ENCODE measurements around the gene FAM3D. TPM values are rescaled to one million over a fixed set of nuclear protein-coding genes. Genes with fewer than 3 reads are reported as not detected.

The FAM3D gene
- total and polyA plus RNA-seq, 9 of the 15 experiments (the other 6 are each of a cell fraction or from before 2014, with no cell fraction given), result not detected

DNA sequence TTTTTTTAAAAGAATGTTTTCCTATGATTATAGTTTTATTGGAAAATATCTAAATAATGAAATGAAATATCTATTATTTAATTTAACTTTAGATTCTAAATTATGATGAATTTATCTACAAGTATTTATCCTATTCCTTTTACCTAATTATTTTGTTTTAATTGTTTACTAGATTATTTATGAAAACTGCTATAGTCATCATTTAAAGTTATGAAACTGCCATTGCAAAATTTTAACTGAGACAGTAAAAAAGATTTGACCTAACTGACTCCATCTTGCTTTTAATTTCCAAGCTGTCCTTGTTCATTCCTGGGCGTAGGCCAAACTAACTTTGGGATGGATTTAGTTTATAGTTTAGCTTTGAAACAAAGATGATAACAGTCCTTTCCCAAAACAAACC, 25.9 kb upstream of the FAM3D start:
- Histone ChIP-seq H3K4me1 (replicated peaks in 1 of 2; ENCODE audit: control insufficient read depth in 2 of 2, insufficient read depth in 2 of 2, low read length in 2 of 2) (no peaks in the 10 kb centered on the region), H3K4me3 (no peak overlapping the region), H3K79me2 (ENCODE audit: control insufficient read depth, insufficient read depth, low read length) (no peaks in the 10 kb centered on the region), H4K20me1 (replicated peaks; ENCODE audit: control insufficient read depth, insufficient read depth, low read length) (no peaks in the 10 kb centered on the region), H3K9me3 (replicated peaks; ENCODE audit: control insufficient read depth, insufficient read depth, low read depth, low read length) (no peaks in the 10 kb centered on the region), H3K9me1 (ENCODE audit: control insufficient read depth, insufficient read depth, low read length) (no peaks in the 10 kb centered on the region), H3K9ac (ENCODE audit: insufficient read depth in 1 of 2, low read depth in 2 of 2, low read length in 2 of 2) (no peak overlapping the region), H3K27me3 (ENCODE audit: control insufficient read depth in 2 of 2, insufficient read depth in 2 of 2, low read length in 2 of 2) (no peaks in the 10 kb centered on the region), H3K27ac (ENCODE audit: extremely low read depth, low read depth, low read length) (no peak overlapping the region), H2AFZ (ENCODE audit: low read depth, low read length) (no peak overlapping the region), H3K4me2 (ENCODE audit: insufficient read depth, low read length) (no peak overlapping the region), H3K36me3 (ENCODE audit: control insufficient read depth, insufficient read depth, low read length) (no peaks in the 10 kb centered on the region)
- in situ Hi-C loops (cut with MboI) (no loop called here), intact Hi-C loops (cut with micrococcal nuclease) (no loop called here)
- TF ChIP-seq ETV6 (IDR thresholded peaks at IDR 0.05; ENCODE audit: borderline replicate concordance in 1 of 2, low read depth in 2 of 2, low read length in 1 of 2), result no peak
- TF ChIP-seq ETV6 (CRISPR knock-in tag; IDR thresholded peaks at IDR 0.05; ENCODE audit: borderline replicate concordance), result no peak
- peak; percentile 43; the same call in 1 of the 2 replicates for TF ChIP-seq MAFF (IDR thresholded peaks at IDR 0.05; ENCODE audit: low read length)
- TF ChIP-seq HOXB6 (CRISPR knock-in tag; IDR thresholded peaks at IDR 0.05; ENCODE audit: borderline replicate concordance), result no peak
- no peak for TF ChIP-seq ZNF253 (CRISPR knock-in tag; conservative IDR thresholded peaks at IDR 0.05)
- TF ChIP-seq PPARD (CRISPR knock-in tag; IDR thresholded peaks at IDR 0.05), result no peak
- no peak for TF ChIP-seq ZNF780A (CRISPR knock-in tag; IDR thresholded peaks at IDR 0.05)
- TF ChIP-seq C11orf30 (IDR thresholded peaks at IDR 0.05; ENCODE audit: low read depth), result peak; percentile 17; the same call in 1 of the 2 replicates
- TF ChIP-seq MAFG (tag; conservative IDR thresholded peaks at IDR 0.05), result 0 out of 2 replicates have a peak, but pooled peaks have one; percentile 8
- TF ChIP-seq ZNF316 (IDR thresholded peaks at IDR 0.05), result peak; percentile 77
- peak; percentile 35; the same call in 1 of the 2 replicates for TF ChIP-seq MAFK (IDR thresholded peaks at IDR 0.05; ENCODE audit: low read length)
- TF ChIP-seq COPS2 (conservative IDR thresholded peaks at IDR 0.05), result no peak
- no peak for TF ChIP-seq KLF6 (CRISPR knock-in tag; IDR thresholded peaks at IDR 0.05; ENCODE audit: borderline replicate concordance)
- no peak for TF ChIP-seq NR3C1 (CRISPR knock-in tag; IDR thresholded peaks at IDR 0.05)
- TF ChIP-seq ZNF3 (CRISPR knock-in tag; IDR thresholded peaks at IDR 0.05), result no peak
- TF ChIP-seq, protein P1, sequence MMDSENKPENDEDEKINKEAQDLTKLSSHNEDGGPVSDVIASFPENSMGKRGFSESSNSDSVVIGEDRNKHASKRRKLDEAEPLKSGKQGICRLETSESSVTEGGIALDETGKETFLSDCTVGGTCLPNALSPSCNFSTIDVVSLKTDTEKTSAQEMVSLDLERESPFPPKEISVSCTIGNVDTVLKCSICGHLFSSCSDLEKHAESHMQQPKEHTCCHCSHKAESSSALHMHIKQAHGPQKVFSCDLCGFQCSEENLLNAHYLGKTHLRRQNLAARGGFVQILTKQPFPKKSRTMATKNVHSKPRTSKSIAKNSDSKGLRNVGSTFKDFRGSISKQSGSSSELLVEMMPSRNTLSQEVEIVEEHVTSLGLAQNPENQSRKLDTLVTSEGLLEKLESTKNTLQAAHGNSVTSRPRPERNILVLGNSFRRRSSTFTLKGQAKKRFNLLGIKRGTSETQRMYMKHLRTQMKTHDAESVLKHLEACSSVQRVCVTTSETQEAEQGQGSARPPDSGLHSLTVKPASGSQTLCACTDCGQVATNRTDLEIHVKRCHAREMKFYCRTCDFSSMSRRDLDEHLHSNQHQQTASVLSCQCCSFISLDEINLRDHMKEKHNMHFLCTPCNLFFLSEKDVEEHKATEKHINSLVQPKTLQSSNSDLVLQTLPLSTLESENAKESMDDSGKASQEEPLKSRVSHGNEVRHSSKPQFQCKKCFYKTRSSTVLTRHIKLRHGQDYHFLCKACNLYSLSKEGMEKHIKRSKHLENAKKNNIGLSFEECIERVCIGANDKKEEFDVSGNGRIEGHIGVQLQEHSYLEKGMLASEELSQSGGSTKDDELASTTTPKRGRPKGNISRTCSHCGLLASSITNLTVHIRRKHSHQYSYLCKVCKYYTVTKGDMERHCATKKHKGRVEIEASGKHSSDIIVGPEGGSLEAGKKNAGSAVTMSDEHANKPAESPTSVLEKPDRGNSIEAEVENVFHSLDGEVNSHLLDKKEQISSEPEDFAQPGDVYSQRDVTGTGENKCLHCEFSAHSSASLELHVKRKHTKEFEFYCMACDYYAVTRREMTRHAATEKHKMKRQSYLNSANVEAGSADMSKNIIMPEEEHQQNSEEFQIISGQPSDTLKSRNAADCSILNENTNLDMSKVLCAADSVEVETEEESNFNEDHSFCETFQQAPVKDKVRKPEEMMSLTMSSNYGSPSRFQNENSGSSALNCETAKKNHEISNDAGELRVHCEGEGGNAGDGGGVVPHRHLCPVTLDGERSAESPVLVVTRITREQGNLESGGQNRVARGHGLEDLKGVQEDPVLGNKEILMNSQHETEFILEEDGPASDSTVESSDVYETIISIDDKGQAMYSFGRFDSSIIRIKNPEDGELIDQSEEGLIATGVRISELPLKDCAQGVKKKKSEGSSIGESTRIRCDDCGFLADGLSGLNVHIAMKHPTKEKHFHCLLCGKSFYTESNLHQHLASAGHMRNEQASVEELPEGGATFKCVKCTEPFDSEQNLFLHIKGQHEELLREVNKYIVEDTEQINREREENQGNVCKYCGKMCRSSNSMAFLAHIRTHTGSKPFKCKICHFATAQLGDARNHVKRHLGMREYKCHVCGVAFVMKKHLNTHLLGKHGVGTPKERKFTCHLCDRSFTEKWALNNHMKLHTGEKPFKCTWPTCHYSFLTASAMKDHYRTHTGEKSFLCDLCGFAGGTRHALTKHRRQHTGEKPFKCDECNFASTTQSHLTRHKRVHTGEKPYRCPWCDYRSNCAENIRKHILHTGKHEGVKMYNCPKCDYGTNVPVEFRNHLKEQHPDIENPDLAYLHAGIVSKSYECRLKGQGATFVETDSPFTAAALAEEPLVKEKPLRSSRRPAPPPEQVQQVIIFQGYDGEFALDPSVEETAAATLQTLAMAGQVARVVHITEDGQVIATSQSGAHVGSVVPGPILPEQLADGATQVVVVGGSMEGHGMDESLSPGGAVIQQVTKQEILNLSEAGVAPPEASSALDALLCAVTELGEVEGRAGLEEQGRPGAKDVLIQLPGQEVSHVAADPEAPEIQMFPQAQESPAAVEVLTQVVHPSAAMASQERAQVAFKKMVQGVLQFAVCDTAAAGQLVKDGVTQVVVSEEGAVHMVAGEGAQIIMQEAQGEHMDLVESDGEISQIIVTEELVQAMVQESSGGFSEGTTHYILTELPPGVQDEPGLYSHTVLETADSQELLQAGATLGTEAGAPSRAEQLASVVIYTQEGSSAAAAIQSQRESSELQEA (IDR thresholded peaks at IDR 0.05; ENCODE audit: low read depth), result no peak
- no peak for FAIRE-seq
- POLR2A ChIA-PET, result no interaction called here
- no peak for ATAC-seq
- WGBS (ENCODE audit: insufficient coverage, low coverage, missing lambda C conversion rate), result 25% methylated on average over 1 of the region's 1 CpG
- no TSS peak for BruUV-seq (replicated peaks)
- DNase-seq (ENCODE audit: extremely low read depth in 1 of 4, low spot score in 3 of 4), result no peak
- CTCF ChIA-PET (ENCODE audit: low intra/inter-chr PET ratio), result no interaction called here

Data from K562 (cell line).